Panc1 (cell line): ENCODE data around the gene PTGFRN. TPM values are rescaled to one million over a fixed set of nuclear protein-coding genes. Genes with fewer than 3 reads are reported as not detected.

Experiments used
- ATAC-seq: fragments of 200-7000 bp; cut with Tn5 transposase; 2 replicates; pipeline ENCODE4 v1.9.1; 2020; ENCODE audit warnings: mild to moderate bottlenecking, moderate library complexity
- BruUV-seq: library from RNA; stranded (reverse); fragments of 400-500 nt; replicated peaks from 2 replicates; lab custom pipeline; 2021; lab: Mats Ljungman, UMichigan
- CTCF ChIA-PET: fragments of 300-600 bp; sonication (Branson Sonifier 250); formaldehyde crosslinking; loops from one replicate; lab custom pipeline; 2022; ENCODE audit warnings: antibody characterized with exemption; lab: Charles Lee
- POLR2A ChIA-PET: fragments of 300-600 bp; sonication (Branson Sonifier 250); formaldehyde crosslinking; loops from one replicate; lab custom pipeline; 2022; ENCODE audit warnings: antibody characterized with exemption; lab: Charles Lee
- DNase-seq: peaks from one replicate; pipeline ENCODE4 v3.0.0-alpha.2; 2010; ENCODE audit warnings: low read depth, low spot score
- H3K27ac ChIP-seq: 2 replicates; pipeline ENCODE4 v1.5.1; 2011; ENCODE audit warnings: mild to moderate bottlenecking, low read length, inconsistent platforms
- H3K27me3 ChIP-seq: fragments of 200-500 bp; sonication (Bioruptor generic); 2 replicates; pipeline ENCODE4 v1.6.0; 2014; ENCODE audit warnings: low read length, inconsistent platforms; ENCODE audit not compliant: control insufficient read depth, insufficient read depth
- H3K36me3 ChIP-seq: fragments of 200-500 bp; sonication (Bioruptor generic); 2 replicates; pipeline ENCODE4 v1.5.1; 2014; ENCODE audit warnings: inconsistent platforms, mild to moderate bottlenecking, low read length, moderate library complexity; ENCODE audit not compliant: control insufficient read depth, insufficient read depth
- H3K4me1 ChIP-seq: 2 replicates; pipeline ENCODE4 v1.5.1; 2011; ENCODE audit warnings: inconsistent platforms, mild to moderate bottlenecking, low read length, moderate library complexity; ENCODE audit not compliant: control insufficient read depth, insufficient read depth
- H3K4me3 ChIP-seq, 2 experiments: 2 replicates each; pipeline ENCODE4 v1.5.1; 2011 to 2012; ENCODE audit warnings: low read depth in 2 of 2, low read length in 2 of 2, mild to moderate bottlenecking in 2 of 2, inconsistent platforms in 1 of 2, moderate library complexity in 1 of 2
- H3K9me3 ChIP-seq: fragments of 200-500 bp; sonication (Bioruptor generic); 2 replicates; pipeline ENCODE4 v1.5.1; 2014; ENCODE audit warnings: low read depth, mild to moderate bottlenecking, inconsistent platforms, low read length, moderate library complexity; ENCODE audit not compliant: control insufficient read depth, insufficient read depth
- POLR2AphosphoS5 ChIP-seq: IDR thresholded peaks from 2 replicates; pipeline ENCODE4 v1.6.1; 2012; ENCODE audit warnings: mild to moderate bottlenecking, low read depth, low read length, moderate library complexity
- SIN3A ChIP-seq: IDR thresholded peaks from 2 replicates; pipeline ENCODE4 v1.6.1; 2012; ENCODE audit warnings: low read depth, mild to moderate bottlenecking, low read length, moderate library complexity, borderline replicate concordance; ENCODE audit not compliant: insufficient read depth
- TCF7L2 ChIP-seq: IDR thresholded peaks from 2 replicates; pipeline ENCODE4 v1.6.1; 2011; ENCODE audit warnings: mild to moderate bottlenecking, low read depth, low read length, inconsistent platforms
- in situ Hi-C: cut with HindIII; loops from 2 replicates; pipeline ENCODE4 v1.10.0; 2016; ENCODE audit warnings: low sequenced_read_pairs, low pct_unique_long_range_greater_than_20kb
- intact Hi-C: fragments of 100-400 bp; cut with micrococcal nuclease; formaldehyde crosslinking; loops from one replicate; pipeline ENCODE4 v1.10.0; 2022; ENCODE audit not compliant: unreplicated experiment
- total RNA-seq: library from RNA; stranded (reverse); gene quantifications from one replicate; pipeline ENCODE4 v1.2.1, GENCODE V29; 2021; ENCODE audit not compliant: unreplicated experiment
- TF ChIP-seq, protein P1 (sequence below): fragments of 450-650 bp; IDR thresholded peaks from 2 replicates; pipeline ENCODE4 v1.5.1; 2017; ENCODE audit warnings: mild to moderate bottlenecking
- TF ChIP-seq, protein P2 (sequence below), 2 experiments: IDR thresholded peaks; 2 replicates each; pipeline ENCODE4 v1.6.1; 2011 to 2012; ENCODE audit warnings: low read depth in 2 of 2, control low read depth in 1 of 2, low read length in 1 of 2, mild to moderate bottlenecking in 1 of 2, moderate library complexity in 1 of 2; ENCODE audit not compliant: insufficient read depth in 1 of 2

PTGFRN gene
- total RNA-seq, 1 experiment from 2014 or later, result 5.2 TPM

DNA sequence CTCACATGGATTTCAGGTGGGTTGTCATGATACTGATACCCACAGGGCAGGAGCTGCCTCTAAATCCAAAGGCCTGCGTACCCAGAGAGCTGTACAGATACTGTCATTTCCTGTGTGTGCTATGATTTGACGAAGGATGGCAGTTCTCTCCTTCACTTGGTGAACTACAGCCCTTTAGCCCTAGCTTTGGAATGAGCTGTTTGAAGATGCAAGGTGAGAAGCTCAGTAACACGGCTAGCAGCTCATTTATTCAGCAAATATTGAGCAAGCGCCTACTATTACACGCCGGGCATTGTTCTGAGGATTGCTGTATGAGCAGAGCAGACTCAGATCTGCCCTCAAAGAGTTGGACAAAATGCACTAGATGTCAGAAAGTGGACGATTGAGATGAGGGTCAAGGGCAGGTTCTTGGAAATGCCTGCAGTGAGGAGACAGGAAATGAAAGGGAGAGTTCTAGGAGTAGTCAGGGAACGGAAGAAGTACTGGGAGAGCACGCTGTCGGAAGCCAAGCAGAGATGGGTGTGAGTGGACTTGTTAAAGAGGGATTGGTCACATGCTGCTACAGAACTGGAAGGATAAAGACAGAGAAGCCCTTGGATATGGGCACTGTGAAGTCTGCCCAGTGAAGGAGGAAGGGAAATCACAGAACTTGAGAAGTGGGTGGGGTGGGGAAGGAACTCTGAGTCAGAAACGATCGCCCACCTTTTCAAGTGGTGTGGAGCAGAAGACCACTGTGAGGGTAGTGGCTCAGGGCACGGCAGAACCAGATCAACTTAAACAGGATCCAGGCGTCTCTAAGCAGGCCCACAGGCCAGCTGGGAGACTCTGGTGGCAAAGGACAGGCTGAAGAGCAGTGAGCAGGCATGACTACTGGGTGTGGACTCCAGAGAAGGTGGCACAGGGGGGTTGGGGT lies 7.1 kb downstream of the PTGFRN start:
- H3K4me1 ChIP-seq, result no peaks in the 10 kb centered on the region
- no TSS peak for BruUV-seq
- in situ Hi-C loops (no loop called here), intact Hi-C loops (no loop called here)
- ChIA-PET POLR2A (no interaction called here), CTCF (no interaction called here)
- TF ChIP-seq TCF7L2, result no peak
- H3K27ac ChIP-seq, result no peak overlapping the region
- H3K36me3 ChIP-seq, result no peaks in the 10 kb centered on the region
- H3K9me3 ChIP-seq, result no peaks in the 10 kb centered on the region
- no peak for DNase-seq
- no peak for ATAC-seq
- H3K4me3 ChIP-seq, result no peak overlapping the region
- H3K27me3 ChIP-seq, result no peaks in the 10 kb centered on the region

DNA sequence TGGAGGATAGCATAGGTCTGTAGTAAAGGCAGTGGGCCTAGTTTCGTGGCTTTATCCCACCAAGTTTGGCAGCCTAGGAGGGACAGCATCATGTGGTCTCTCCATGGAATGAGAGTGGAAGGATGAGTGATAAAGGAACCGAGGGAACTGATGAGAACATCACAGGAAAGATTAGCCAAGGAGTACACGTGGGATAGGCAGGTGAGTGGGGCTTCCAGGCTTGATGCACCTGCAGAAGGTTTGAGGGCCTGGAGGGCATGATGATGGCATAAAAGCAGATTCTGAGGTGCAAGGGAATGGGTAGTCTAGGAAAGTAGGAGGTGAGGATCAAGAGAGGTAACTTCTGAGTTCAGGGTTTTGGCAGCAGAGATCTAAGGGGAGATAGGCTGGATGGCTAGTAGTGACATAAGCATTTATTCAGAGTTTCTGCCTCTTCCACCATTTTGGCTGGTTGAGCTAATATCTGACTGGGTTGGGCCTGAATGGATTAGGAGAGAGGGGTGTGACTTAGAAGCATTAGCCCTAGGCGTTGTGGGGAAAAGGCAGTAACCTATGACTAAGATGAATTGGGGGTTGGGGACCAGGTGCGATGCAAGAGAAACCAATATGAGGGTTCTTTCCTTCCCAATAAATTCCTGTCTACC lies 9.1 kb downstream of the PTGFRN start:
- in situ Hi-C loops, result no loop called here

More for the DNA sequence above, 9.1 kb downstream of the PTGFRN start:
- H3K36me3 ChIP-seq, result no peaks in the 10 kb centered on the region
- intact Hi-C loops, result no loop called here
- no peaks in the 10 kb centered on the region for H3K9me3 ChIP-seq
- ATAC-seq (no peak), DNase-seq (no peak)
- POLR2A ChIA-PET, result no interaction called here
- no peak overlapping the region for H3K27ac ChIP-seq
- TF ChIP-seq SIN3A, result no peak
- no peak for TF ChIP-seq TCF7L2
- TF ChIP-seq, protein P1, sequence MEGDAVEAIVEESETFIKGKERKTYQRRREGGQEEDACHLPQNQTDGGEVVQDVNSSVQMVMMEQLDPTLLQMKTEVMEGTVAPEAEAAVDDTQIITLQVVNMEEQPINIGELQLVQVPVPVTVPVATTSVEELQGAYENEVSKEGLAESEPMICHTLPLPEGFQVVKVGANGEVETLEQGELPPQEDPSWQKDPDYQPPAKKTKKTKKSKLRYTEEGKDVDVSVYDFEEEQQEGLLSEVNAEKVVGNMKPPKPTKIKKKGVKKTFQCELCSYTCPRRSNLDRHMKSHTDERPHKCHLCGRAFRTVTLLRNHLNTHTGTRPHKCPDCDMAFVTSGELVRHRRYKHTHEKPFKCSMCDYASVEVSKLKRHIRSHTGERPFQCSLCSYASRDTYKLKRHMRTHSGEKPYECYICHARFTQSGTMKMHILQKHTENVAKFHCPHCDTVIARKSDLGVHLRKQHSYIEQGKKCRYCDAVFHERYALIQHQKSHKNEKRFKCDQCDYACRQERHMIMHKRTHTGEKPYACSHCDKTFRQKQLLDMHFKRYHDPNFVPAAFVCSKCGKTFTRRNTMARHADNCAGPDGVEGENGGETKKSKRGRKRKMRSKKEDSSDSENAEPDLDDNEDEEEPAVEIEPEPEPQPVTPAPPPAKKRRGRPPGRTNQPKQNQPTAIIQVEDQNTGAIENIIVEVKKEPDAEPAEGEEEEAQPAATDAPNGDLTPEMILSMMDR, result no peak
- TF ChIP-seq POLR2AphosphoS5, result no peak
- TF ChIP-seq, protein P2, sequence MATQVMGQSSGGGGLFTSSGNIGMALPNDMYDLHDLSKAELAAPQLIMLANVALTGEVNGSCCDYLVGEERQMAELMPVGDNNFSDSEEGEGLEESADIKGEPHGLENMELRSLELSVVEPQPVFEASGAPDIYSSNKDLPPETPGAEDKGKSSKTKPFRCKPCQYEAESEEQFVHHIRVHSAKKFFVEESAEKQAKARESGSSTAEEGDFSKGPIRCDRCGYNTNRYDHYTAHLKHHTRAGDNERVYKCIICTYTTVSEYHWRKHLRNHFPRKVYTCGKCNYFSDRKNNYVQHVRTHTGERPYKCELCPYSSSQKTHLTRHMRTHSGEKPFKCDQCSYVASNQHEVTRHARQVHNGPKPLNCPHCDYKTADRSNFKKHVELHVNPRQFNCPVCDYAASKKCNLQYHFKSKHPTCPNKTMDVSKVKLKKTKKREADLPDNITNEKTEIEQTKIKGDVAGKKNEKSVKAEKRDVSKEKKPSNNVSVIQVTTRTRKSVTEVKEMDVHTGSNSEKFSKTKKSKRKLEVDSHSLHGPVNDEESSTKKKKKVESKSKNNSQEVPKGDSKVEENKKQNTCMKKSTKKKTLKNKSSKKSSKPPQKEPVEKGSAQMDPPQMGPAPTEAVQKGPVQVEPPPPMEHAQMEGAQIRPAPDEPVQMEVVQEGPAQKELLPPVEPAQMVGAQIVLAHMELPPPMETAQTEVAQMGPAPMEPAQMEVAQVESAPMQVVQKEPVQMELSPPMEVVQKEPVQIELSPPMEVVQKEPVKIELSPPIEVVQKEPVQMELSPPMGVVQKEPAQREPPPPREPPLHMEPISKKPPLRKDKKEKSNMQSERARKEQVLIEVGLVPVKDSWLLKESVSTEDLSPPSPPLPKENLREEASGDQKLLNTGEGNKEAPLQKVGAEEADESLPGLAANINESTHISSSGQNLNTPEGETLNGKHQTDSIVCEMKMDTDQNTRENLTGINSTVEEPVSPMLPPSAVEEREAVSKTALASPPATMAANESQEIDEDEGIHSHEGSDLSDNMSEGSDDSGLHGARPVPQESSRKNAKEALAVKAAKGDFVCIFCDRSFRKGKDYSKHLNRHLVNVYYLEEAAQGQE (IDR thresholded peaks at IDR 0.05; ENCODE audit: insufficient read depth in 1 of 2, low read depth in 2 of 2, low read length in 1 of 2), result no peak
- no peak overlapping the region for H3K4me3 ChIP-seq
- CTCF ChIA-PET, result no interaction called here
- no TSS peak for BruUV-seq
- no peaks in the 10 kb centered on the region for H3K4me1 ChIP-seq
- no peaks in the 10 kb centered on the region for H3K27me3 ChIP-seq
